Fibroblast of lung (primary cell): ENCODE results near the gene ZNF135. TPM values are rescaled to one million over a fixed set of nuclear protein-coding genes. Genes with fewer than 3 reads are reported as not detected.

Experiments
- DNase-seq, 2 donors: peaks; one replicate each; pipeline versions ENCODE4 v3.0.0 to v3.0.0-alpha.2; 2010; ENCODE audit warnings: low read depth in 2 of 2
- H2AFZ ChIP-seq: 2 replicates; pipeline ENCODE4 v1.5.1; 2012; ENCODE audit warnings: low read length, control low read depth, inconsistent platforms
- H3K27ac ChIP-seq: 2 replicates; pipeline ENCODE4 v1.5.1; 2011; ENCODE audit warnings: low read length, control low read depth; ENCODE audit not compliant: insufficient read depth
- H3K27me3 ChIP-seq: 2 replicates; pipeline ENCODE4 v1.5.1; 2011; ENCODE audit warnings: mild to moderate bottlenecking, low read length; ENCODE audit not compliant: control insufficient read depth, insufficient read depth
- H3K36me3 ChIP-seq: 2 replicates; pipeline ENCODE4 v1.5.1; 2011; ENCODE audit warnings: low read length; ENCODE audit not compliant: control insufficient read depth, insufficient read depth
- H3K4me1 ChIP-seq: 2 replicates; pipeline ENCODE4 v1.5.1; 2011; ENCODE audit warnings: low read length; ENCODE audit not compliant: control insufficient read depth, insufficient read depth; ENCODE audit errors: extremely low read depth
- H3K4me2 ChIP-seq: 2 replicates; pipeline ENCODE4 v1.5.1; 2011; ENCODE audit warnings: low read length, control low read depth; ENCODE audit not compliant: insufficient read depth; ENCODE audit errors: extremely low read depth
- H3K4me3 ChIP-seq, 4 experiments: fragments of 200-600 bp in 1 of 4; sonication (generic) in 1 of 4; replicated peaks in 1 of 4; 2 replicates each; pipeline ENCODE4 v1.5.1; 2011 to 2016; ENCODE audit warnings: low read length in 4 of 4, low read depth in 3 of 4, mild to moderate bottlenecking in 3 of 4, control low read depth in 2 of 4, inconsistent platforms in 1 of 4, mixed read lengths in 1 of 4; ENCODE audit not compliant: insufficient read depth in 1 of 4; ENCODE audit errors: control extremely low read depth in 1 of 4
- H3K79me2 ChIP-seq: 2 replicates; pipeline ENCODE4 v1.5.1; 2012; ENCODE audit warnings: mild to moderate bottlenecking, low read length, inconsistent platforms; ENCODE audit not compliant: control insufficient read depth, insufficient read depth
- H3K9ac ChIP-seq: 2 replicates; pipeline ENCODE4 v1.5.1; 2011; ENCODE audit warnings: mild to moderate bottlenecking, low read length, control low read depth; ENCODE audit not compliant: insufficient read depth
- H3K9me3 ChIP-seq: 2 replicates; pipeline ENCODE4 v1.5.1; 2012; ENCODE audit warnings: low read depth, low read length; ENCODE audit not compliant: control insufficient read depth, insufficient read depth
- H4K20me1 ChIP-seq: 2 replicates; pipeline ENCODE4 v1.5.1; 2011; ENCODE audit warnings: low read length; ENCODE audit not compliant: control insufficient read depth, insufficient read depth; ENCODE audit errors: extremely low read depth
- EZH2 ChIP-seq: IDR thresholded peaks from 2 replicates; pipeline ENCODE4 v1.5.1; 2012; ENCODE audit warnings: low read length, control low read depth, mild to moderate bottlenecking; ENCODE audit errors: missing control alignments
- polyA plus RNA-seq, 2 donors: library from polyadenylated mRNA; depleted of rRNA in 1 of 2; stranded (reverse) in 1 of 2; unstranded in 1 of 2; fragments of >200 nt; gene quantifications; 2 replicates each; pipeline ENCODE4 v1.2.1, GENCODE V29; 2011 to 2012; ENCODE audit warnings: missing spikeins in 1 of 2
- total RNA-seq: library from RNA; depleted of rRNA; stranded (reverse); fragments of >200 nt; gene quantifications from 2 replicates; pipeline ENCODE4 v1.2.1, GENCODE V29; 2014
- TF ChIP-seq, protein P1 (sequence below), 2 donors: IDR thresholded peaks in 1 of 2; conservative IDR thresholded peaks in 1 of 2; 1 replicate in 1 of 2; 2 replicates in 1 of 2; pipeline ENCODE4 v1.5.1; 2011 to 2012; ENCODE audit warnings: low read length in 2 of 2, control low read depth in 1 of 2, inconsistent platforms in 1 of 2, low read depth in 1 of 2, mild to moderate bottlenecking in 1 of 2

The ZNF135 gene
- total and polyA plus RNA-seq, 2 donors (not counting 1 experiment from before 2014, with no cell fraction given), result 5.6 to 11.2 TPM

DNA sequence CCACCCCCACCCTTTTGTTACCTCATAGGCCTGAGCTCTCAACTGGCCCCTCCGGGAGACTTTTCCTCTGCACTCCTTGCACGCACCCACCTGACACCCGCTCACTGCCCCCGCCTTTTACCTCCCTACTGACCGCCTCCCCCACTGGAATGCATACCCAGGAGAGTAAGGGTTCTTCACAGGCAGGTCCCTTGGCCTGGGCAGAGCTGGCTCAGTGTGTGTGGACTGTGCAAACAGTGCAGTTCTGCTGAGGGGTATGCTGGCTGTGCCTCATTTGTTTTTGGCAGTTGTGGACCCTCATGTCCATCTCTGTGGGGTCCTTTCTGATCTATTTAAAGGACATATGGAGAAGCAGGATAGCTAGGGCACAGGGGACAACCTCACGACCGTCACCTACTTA lies 34.0 kb downstream of the ZNF135 start:
- no peak overlapping the region for H3K9ac ChIP-seq
- H3K9me3 ChIP-seq, result peaks cover 2% of the 10 kb centered on the region
- H2AFZ ChIP-seq, result no peak overlapping the region
- no peaks in the 10 kb centered on the region for H3K79me2 ChIP-seq
- TF ChIP-seq EZH2, result no peak
- TF ChIP-seq, protein P1, sequence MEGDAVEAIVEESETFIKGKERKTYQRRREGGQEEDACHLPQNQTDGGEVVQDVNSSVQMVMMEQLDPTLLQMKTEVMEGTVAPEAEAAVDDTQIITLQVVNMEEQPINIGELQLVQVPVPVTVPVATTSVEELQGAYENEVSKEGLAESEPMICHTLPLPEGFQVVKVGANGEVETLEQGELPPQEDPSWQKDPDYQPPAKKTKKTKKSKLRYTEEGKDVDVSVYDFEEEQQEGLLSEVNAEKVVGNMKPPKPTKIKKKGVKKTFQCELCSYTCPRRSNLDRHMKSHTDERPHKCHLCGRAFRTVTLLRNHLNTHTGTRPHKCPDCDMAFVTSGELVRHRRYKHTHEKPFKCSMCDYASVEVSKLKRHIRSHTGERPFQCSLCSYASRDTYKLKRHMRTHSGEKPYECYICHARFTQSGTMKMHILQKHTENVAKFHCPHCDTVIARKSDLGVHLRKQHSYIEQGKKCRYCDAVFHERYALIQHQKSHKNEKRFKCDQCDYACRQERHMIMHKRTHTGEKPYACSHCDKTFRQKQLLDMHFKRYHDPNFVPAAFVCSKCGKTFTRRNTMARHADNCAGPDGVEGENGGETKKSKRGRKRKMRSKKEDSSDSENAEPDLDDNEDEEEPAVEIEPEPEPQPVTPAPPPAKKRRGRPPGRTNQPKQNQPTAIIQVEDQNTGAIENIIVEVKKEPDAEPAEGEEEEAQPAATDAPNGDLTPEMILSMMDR (conservative IDR thresholded peaks at IDR 0.05 in 1 of 2, IDR thresholded peaks at IDR 0.05 in 1 of 2; ENCODE audit: low read depth in 1 of 2, low read length in 2 of 2), result no peak
- no peak for DNase-seq
- no peaks in the 10 kb centered on the region for H3K4me1 ChIP-seq
- H3K27me3 ChIP-seq, result no peaks in the 10 kb centered on the region
- H3K4me3 ChIP-seq, result no peak overlapping the region
- no peaks in the 10 kb centered on the region for H3K36me3 ChIP-seq
- no peak overlapping the region for H3K4me2 ChIP-seq
- H3K27ac ChIP-seq, result no peak overlapping the region
- no peaks in the 10 kb centered on the region for H4K20me1 ChIP-seq

DNA sequence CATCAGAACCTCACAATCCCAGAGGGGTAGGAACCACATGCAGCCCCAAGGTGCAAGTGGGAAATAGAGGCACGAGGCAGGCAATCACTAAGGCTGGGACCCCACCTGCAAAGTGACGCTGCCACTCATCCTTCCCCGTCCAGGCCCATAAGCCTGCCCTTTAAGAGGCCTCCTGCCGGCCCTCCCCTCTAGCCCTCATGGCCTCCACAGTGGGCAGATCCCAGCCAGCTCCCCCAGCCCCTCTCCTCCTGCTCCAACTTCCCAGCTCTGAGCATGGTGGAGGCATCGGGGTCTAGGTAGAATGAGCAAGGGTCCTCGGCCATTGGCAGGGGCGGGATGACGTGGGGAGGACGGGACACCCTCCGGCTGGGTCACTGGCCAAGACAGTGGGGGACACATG lies 36.2 kb downstream of the ZNF135 start:
- H4K20me1 ChIP-seq, result no peaks in the 10 kb centered on the region
- H3K4me2 ChIP-seq, result no peak overlapping the region
- H3K27ac ChIP-seq, result no peak overlapping the region
- H3K4me1 ChIP-seq, result no peaks in the 10 kb centered on the region
- no peak overlapping the region for H2AFZ ChIP-seq
- H3K27me3 ChIP-seq, result no peaks in the 10 kb centered on the region
- no peaks in the 10 kb centered on the region for H3K79me2 ChIP-seq
- H3K9me3 ChIP-seq, result peaks cover 2% of the 10 kb centered on the region
- no peak for DNase-seq
- no peak overlapping the region for H3K9ac ChIP-seq
- H3K36me3 ChIP-seq, result no peaks in the 10 kb centered on the region
- no peak for TF ChIP-seq EZH2
- TF ChIP-seq, protein P1 (conservative IDR thresholded peaks at IDR 0.05 in 1 of 2, IDR thresholded peaks at IDR 0.05 in 1 of 2; ENCODE audit: low read depth in 1 of 2, low read length in 2 of 2), result no peak
- H3K4me3 ChIP-seq, result no peak overlapping the region

DNA sequence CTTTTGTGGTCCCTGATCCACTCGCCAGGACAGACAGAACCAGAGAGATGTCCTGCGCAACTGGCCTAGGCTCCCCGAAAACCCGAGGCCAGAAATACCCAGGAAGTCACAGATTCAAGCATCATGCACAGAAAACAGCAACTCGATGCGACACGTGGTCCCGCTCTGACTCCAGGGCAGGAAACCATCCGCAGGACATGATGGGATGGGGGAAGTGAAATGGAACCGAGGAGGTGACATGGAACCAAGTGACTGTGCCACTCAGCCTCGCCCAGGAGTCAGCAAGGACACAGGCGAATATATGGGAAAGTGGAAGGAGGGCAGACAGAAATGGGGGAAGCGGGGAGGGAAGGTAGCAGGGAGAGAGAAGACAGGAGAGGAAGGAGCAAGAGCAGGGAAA lies 37.8 kb downstream of the ZNF135 start:
- TF ChIP-seq, protein P1 (conservative IDR thresholded peaks at IDR 0.05 in 1 of 2, IDR thresholded peaks at IDR 0.05 in 1 of 2; ENCODE audit: low read depth in 1 of 2, low read length in 2 of 2), result no peak
- TF ChIP-seq EZH2, result no peak
- peak overlapping the region in 1 of 4 experiments; percentile 95 for H3K4me3 ChIP-seq
- no peaks in the 10 kb centered on the region for H3K4me1 ChIP-seq
- H3K4me2 ChIP-seq, result peak overlapping the region; percentile 51
- no peaks in the 10 kb centered on the region for H3K79me2 ChIP-seq
- H2AFZ ChIP-seq, result no peak overlapping the region
- no peak overlapping the region for H3K9ac ChIP-seq
- no peak overlapping the region for H3K27ac ChIP-seq
- H3K27me3 ChIP-seq, result no peaks in the 10 kb centered on the region
- H3K9me3 ChIP-seq, result peaks cover 2% of the 10 kb centered on the region
- H3K36me3 ChIP-seq, result no peaks in the 10 kb centered on the region
- H4K20me1 ChIP-seq, result no peaks in the 10 kb centered on the region
- DNase-seq, result no peak
